Measurements from ENCODE around the gene TSC1. TPM values are rescaled to one million over a fixed set of nuclear protein-coding genes. Genes with fewer than 3 reads are reported as not detected.

The TSC1 gene
- total and polyA plus RNA-seq, 3 donors from 2014 or later, result 78.4 to 108 (median 100) TPM

DNA sequence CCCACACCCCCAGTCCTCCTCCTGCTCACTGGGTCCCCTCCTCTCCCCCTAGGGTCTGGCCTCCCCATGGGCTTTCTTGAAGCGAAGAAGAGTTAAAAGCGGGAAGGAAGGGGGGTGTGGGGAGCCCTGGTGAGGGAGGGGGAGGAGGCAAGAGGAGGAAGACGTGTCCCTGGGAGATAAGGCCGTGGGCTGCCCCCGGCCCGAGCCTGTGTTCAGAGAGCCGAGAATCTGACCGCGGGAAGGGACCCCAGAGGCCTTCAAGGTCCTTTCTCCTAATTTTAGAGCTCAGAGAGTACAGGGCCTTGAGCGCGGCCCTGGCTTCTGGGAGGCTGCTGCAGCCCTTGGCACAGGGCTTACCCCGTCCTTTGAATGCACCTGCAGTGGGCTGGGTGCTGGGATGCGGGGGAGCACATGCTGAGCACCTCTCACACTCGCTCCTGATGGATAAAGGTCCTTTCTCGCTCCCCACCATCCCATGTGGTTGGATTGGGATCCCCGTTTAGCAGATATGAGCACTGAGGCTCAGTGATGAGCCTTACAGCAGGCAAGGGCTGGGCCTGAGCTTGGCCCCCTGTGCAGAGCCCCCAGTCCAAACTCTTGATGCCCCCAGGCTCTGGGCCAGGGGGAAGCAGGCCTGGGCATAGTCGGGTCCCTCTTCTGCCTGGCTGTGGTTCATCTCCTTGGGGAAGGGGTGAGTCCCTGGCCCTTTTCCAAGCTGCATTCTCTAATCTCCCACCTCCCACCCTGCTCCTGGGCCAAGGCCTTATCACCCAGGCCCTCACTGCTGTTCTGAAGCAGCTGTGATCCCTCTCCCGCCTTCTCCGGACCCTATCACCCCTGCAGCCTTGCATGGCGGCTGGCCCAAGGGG is 40.0 kb upstream of the TSC1 start:
- intact Hi-C loops (cut with DNase I; ENCODE audit: low total_unique reads), result no loop called here
- H3K27me3 ChIP-seq, result no peaks in the 10 kb centered on the region
- no peaks in the 10 kb centered on the region for H3K4me1 ChIP-seq
- no peak overlapping the region for H3K4me3 ChIP-seq
- TF ChIP-seq, protein P1, sequence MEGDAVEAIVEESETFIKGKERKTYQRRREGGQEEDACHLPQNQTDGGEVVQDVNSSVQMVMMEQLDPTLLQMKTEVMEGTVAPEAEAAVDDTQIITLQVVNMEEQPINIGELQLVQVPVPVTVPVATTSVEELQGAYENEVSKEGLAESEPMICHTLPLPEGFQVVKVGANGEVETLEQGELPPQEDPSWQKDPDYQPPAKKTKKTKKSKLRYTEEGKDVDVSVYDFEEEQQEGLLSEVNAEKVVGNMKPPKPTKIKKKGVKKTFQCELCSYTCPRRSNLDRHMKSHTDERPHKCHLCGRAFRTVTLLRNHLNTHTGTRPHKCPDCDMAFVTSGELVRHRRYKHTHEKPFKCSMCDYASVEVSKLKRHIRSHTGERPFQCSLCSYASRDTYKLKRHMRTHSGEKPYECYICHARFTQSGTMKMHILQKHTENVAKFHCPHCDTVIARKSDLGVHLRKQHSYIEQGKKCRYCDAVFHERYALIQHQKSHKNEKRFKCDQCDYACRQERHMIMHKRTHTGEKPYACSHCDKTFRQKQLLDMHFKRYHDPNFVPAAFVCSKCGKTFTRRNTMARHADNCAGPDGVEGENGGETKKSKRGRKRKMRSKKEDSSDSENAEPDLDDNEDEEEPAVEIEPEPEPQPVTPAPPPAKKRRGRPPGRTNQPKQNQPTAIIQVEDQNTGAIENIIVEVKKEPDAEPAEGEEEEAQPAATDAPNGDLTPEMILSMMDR (IDR thresholded peaks at IDR 0.05), result no peak
- no peak for TF ChIP-seq POLR2A (IDR thresholded peaks at IDR 0.05)
- H3K36me3 ChIP-seq (ENCODE audit: low read depth, missing control alignments), result no peaks in the 10 kb centered on the region
- 28 to 39% methylated on average over 9 to 20 of the region's 20 CpGs for WGBS, 2 donors
- no peak overlapping the region for H3K27ac ChIP-seq
- H3K9me3 ChIP-seq, result no peaks in the 10 kb centered on the region
- DNase-seq, result no peak

DNA sequence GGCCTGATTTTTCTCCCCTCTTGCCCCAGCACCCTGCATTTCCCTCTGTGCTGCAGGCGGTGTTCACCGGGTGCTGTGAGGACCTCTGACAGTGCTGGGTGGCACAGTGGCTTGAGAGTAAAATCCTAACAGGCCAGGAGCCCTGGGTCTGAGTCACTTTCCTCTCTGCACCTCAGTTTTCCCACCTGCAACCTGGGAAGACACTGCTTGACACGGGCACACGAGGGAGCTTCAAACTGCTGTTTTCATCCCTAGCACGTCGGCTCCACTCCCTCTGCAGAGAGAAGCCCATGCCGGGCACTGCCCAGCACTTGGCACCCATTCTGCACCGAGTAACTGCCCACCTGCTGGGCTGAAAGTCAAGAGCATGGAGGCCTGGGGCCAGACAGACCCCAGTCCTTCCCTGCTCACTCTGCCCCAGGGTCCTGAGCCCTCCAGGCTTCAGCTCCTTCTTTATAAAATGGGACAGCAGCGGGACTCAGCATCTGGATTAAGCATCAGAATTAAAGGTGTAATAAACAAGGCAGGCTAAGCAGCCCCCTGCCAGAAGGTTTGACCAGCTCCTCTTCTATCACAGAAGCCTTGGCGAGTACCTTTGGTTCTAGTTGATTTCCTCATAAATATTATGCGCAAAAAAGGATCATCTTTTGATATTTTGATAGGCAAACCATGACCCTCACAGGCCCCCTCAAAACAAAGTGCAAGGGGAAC is 39.2 kb upstream of the TSC1 start:
- no peaks in the 10 kb centered on the region for H3K9me3 ChIP-seq
- TF ChIP-seq POLR2A (IDR thresholded peaks at IDR 0.05), result no peak
- TF ChIP-seq, protein P1 (IDR thresholded peaks at IDR 0.05), result no peak
- intact Hi-C loops (cut with DNase I; ENCODE audit: low total_unique reads), result no loop called here
- H3K27me3 ChIP-seq, result no peaks in the 10 kb centered on the region
- 63 to 64% methylated on average over 9 to 11 of the region's 11 CpGs for WGBS, 2 donors
- H3K27ac ChIP-seq, result no peak overlapping the region
- no peaks in the 10 kb centered on the region for H3K36me3 ChIP-seq (ENCODE audit: low read depth, missing control alignments)
- no peak overlapping the region for H3K4me3 ChIP-seq
- DNase-seq, result no peak
- H3K4me1 ChIP-seq, result no peaks in the 10 kb centered on the region

DNA sequence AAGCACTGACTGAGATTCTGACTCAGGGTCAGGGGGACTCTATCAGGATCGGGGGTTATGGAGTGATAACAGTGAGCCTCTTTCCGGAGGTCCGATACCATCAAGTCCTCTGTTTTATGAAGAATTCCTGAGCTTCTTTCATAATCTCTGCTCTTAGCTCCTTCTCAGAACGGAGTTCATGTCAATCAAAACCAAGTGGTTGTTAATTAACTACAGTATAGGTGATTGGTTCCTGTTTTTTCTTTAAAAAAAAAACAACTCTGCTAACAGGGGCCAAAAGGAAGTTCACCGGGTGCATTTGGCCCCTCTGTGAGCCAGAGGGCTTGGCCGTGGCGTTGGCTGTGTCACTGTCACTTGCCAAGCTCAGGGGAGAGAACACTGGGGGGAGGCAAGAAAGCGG is 38.0 kb upstream of the TSC1 start:
- H3K4me3 ChIP-seq, result no peak overlapping the region
- H3K4me1 ChIP-seq, result no peaks in the 10 kb centered on the region
- intact Hi-C loops (cut with DNase I; ENCODE audit: low total_unique reads), result no loop called here
- WGBS, 2 donors, result 84 to 86% methylated on average over 8 of the region's 8 CpGs
- H3K9me3 ChIP-seq, result no peaks in the 10 kb centered on the region
- TF ChIP-seq, protein P1 (IDR thresholded peaks at IDR 0.05), result no peak
- no peak for TF ChIP-seq POLR2A (IDR thresholded peaks at IDR 0.05)
- no peak for DNase-seq
- no peaks in the 10 kb centered on the region for H3K27me3 ChIP-seq
- H3K27ac ChIP-seq, result no peak overlapping the region
- no peaks in the 10 kb centered on the region for H3K36me3 ChIP-seq (ENCODE audit: low read depth, missing control alignments)

DNA sequence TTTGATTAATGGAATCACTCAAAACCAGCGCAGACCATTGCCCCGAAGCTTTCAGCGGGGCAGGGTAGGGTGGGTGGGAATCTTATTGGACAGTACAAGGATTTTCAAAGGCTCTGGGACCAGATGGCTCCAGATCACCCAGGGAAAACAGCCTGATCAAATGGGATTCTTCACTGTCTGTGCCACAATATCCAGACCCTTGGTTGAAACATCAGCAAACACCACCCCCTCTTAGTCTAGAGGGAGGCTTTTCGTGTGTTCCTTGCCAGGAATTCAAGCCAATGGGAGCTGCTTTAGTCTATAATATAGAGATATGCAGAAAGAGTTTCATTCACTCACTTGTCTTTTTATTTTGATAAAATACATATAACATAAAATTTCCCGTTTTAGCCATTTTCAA is 35.7 kb upstream of the TSC1 start:
- Histone ChIP-seq H3K27me3 (no peaks in the 10 kb centered on the region), H3K4me3 (no peak overlapping the region), H3K36me3 (ENCODE audit: low read depth, missing control alignments) (no peaks in the 10 kb centered on the region), H3K4me1 (no peaks in the 10 kb centered on the region), H3K9me3 (no peaks in the 10 kb centered on the region), H3K27ac (no peak overlapping the region)
- 71 to 79% methylated on average over 5 of the region's 5 CpGs for WGBS, 2 donors
- intact Hi-C loops (cut with DNase I; ENCODE audit: low total_unique reads), result no loop called here
- TF ChIP-seq, protein P1 (IDR thresholded peaks at IDR 0.05), result no peak
- TF ChIP-seq POLR2A (IDR thresholded peaks at IDR 0.05), result no peak
- DNase-seq, result no peak

Measured in testis (tissue), 3 donors.